ENCODE results near the gene ABLIM2.

ABLIM2 gene

GRCh38 chr4:8192748-8193738 lies 34.4 kb upstream of the ABLIM2 start:
- DNase-seq: peak; percentile 29

- no peak for DNase-seq
Observed at GRCh38 chr4:8191136-8191747, 32.6 kb upstream of the ABLIM2 start.

GRCh38 chr4:8189551-8190466 lies 31.2 kb upstream of the ABLIM2 start:
- no peak for DNase-seq

- DNase-seq: peak; percentile 89
Observed at GRCh38 chr4:8188743-8189550, 30.3 kb upstream of the ABLIM2 start.

GRCh38 chr4:8188085-8188484 lies 29.5 kb upstream of the ABLIM2 start:
- DNase-seq: no peak

- DNase-seq: no peak
Observed at GRCh38 chr4:8185930-8186329, 27.3 kb upstream of the ABLIM2 start.

GRCh38 chr4:8185295-8185694 lies 26.7 kb upstream of the ABLIM2 start:
- no peak for DNase-seq

- no peak for DNase-seq
Observed at GRCh38 chr4:8184061-8184460, 25.4 kb upstream of the ABLIM2 start.

GRCh38 chr4:8182858-8183725 lies 24.5 kb upstream of the ABLIM2 start:
- no peak for DNase-seq

GRCh38 chr4:8182294-8182693 lies 23.7 kb upstream of the ABLIM2 start:
- no peak for DNase-seq

GRCh38 chr4:8181844-8182243 lies 23.2 kb upstream of the ABLIM2 start:
- no peak for DNase-seq

GRCh38 chr4:8181119-8181518 lies 22.5 kb upstream of the ABLIM2 start:
- DNase-seq: no peak

- no peak for DNase-seq
Observed at GRCh38 chr4:8180310-8181093, 21.9 kb upstream of the ABLIM2 start.

GRCh38 chr4:8179771-8180170 lies 21.2 kb upstream of the ABLIM2 start:
- DNase-seq: no peak

GRCh38 chr4:8179074-8179473 lies 20.5 kb upstream of the ABLIM2 start:
- no peak for DNase-seq

GRCh38 chr4:8177956-8178355 lies 19.3 kb upstream of the ABLIM2 start:
- DNase-seq: no peak

GRCh38 chr4:8177552-8177951 lies 18.9 kb upstream of the ABLIM2 start:
- DNase-seq: no peak

- DNase-seq: peak; percentile 74
Observed at GRCh38 chr4:8176547-8177399, 18.2 kb upstream of the ABLIM2 start.

- no peak for DNase-seq
Observed at GRCh38 chr4:8175686-8176085, 17.1 kb upstream of the ABLIM2 start.
